Bronchial epithelial cell (primary cell): ENCODE measurements around the gene NOS1AP. TPM values are rescaled to one million over a fixed set of nuclear protein-coding genes. Genes with fewer than 3 reads are reported as not detected.

Experiments
- DNase-seq: peaks from one replicate; pipeline ENCODE4 v3.0.0-alpha.2; 2010; ENCODE audit warnings: low read depth
- FAIRE-seq: peaks from 2 replicates; lab custom pipeline; 2011; peaks lifted over from hg19 to GRCh38; lab: Jason Lieb, UNC
- H3K27me3 ChIP-seq: 2 replicates; pipeline ENCODE4 v1.5.1; 2011; ENCODE audit warnings: low read length; ENCODE audit not compliant: control insufficient read depth, insufficient read depth
- H3K36me3 ChIP-seq: 2 replicates; pipeline ENCODE4 v1.5.1; 2011; ENCODE audit warnings: low read length; ENCODE audit not compliant: control insufficient read depth, insufficient read depth
- H3K4me3 ChIP-seq: 2 replicates; pipeline ENCODE4 v1.5.1; 2011; ENCODE audit warnings: mild to moderate bottlenecking, low read depth, low read length, control low read depth
- CTCF ChIP-seq: IDR thresholded peaks from 2 replicates; pipeline ENCODE4 v1.5.1; 2011; ENCODE audit warnings: mild to moderate bottlenecking, moderate library complexity, low read length, control low read depth, inconsistent platforms; ENCODE audit not compliant: insufficient read depth, severe bottlenecking
- total RNA-seq: library from RNA; depleted of rRNA; stranded (reverse); fragments of >200 nt; gene quantifications from 2 replicates; pipeline ENCODE4 v1.2.1, GENCODE V29; 2014

NOS1AP gene
- total RNA-seq, 1 donor from 2014 or later: 1.3 TPM

GRCh38 chr1:162387226-162388082, 318.0 kb downstream of the NOS1AP start:
- Histone ChIP-seq H3K4me3 (no peak overlapping the region), H3K27me3 (no peaks in the 10 kb centered on the region), H3K36me3 (no peaks in the 10 kb centered on the region)
- no peak for FAIRE-seq
- no peak for DNase-seq
- no peak for TF ChIP-seq CTCF

- DNase-seq (no peak), FAIRE-seq (no peak)
- no peaks in the 10 kb centered on the region for H3K36me3 ChIP-seq
- no peak for TF ChIP-seq CTCF
- H3K4me3 ChIP-seq: no peak overlapping the region
- no peaks in the 10 kb centered on the region for H3K27me3 ChIP-seq
These were observed 318.6 kb downstream of the NOS1AP start for GRCh38 chr1:162388083-162388594.

GRCh38 chr1:162388615-162389014, 319.1 kb downstream of the NOS1AP start:
- FAIRE-seq: no peak
- no peak overlapping the region for H3K4me3 ChIP-seq
- no peaks in the 10 kb centered on the region for H3K36me3 ChIP-seq
- TF ChIP-seq CTCF: no peak
- no peak for DNase-seq
- H3K27me3 ChIP-seq: no peaks in the 10 kb centered on the region

GRCh38 chr1:162389021-162389818, 319.7 kb downstream of the NOS1AP start:
- no peak overlapping the region for H3K4me3 ChIP-seq
- FAIRE-seq: peak; percentile 52
- DNase-seq: no peak

GRCh38 chr1:162389971-162390370, 320.5 kb downstream of the NOS1AP start:
- TF ChIP-seq CTCF: no peak
- Histone ChIP-seq H3K27me3 (no peaks in the 10 kb centered on the region), H3K4me3 (no peak overlapping the region), H3K36me3 (no peaks in the 10 kb centered on the region)
- DNase-seq (no peak), FAIRE-seq (peak; percentile 50)

More at GRCh38 chr1:162389021-162389818, 319.7 kb downstream of the NOS1AP start:
- Histone ChIP-seq H3K27me3 (no peaks in the 10 kb centered on the region), H3K36me3 (no peaks in the 10 kb centered on the region)
- TF ChIP-seq CTCF: no peak
